H7 (cell line): ENCODE data around the gene FBXL4. TPM values are rescaled to one million over a fixed set of nuclear protein-coding genes. Genes with fewer than 3 reads are reported as not detected.

Experiments
- DNase-seq: peaks from one replicate; pipeline ENCODE4 v3.0.0; 2012
- H3K27me3 ChIP-seq: 2 replicates; pipeline ENCODE4 v1.6.0; 2011; ENCODE audit warnings: mild to moderate bottlenecking, low read length; ENCODE audit not compliant: control insufficient read depth, insufficient read depth
- H3K36me3 ChIP-seq: replicated peaks from 2 replicates; pipeline ENCODE4 v1.5.1; 2011; ENCODE audit warnings: low read length; ENCODE audit not compliant: control insufficient read depth, insufficient read depth
- H3K4me3 ChIP-seq: 2 replicates; pipeline ENCODE4 v1.5.1; 2011; ENCODE audit warnings: low read depth, mild to moderate bottlenecking, control low read depth, low read length, moderate library complexity; ENCODE audit not compliant: insufficient read depth
- total RNA-seq: library from RNA; depleted of rRNA; stranded (reverse); fragments of >200 nt; shearing (Covaris generic); gene quantifications from 2 replicates; pipeline ENCODE4 v1.2.3, GENCODE V29; 2014

The FBXL4 gene
- total RNA-seq, 1 experiment from 2014 or later = 11.1 TPM

GRCh38 chr6:98970469-98970868, 22.7 kb upstream of the FBXL4 start:
- Histone ChIP-seq H3K4me3 (no peak overlapping the region), H3K27me3 (no peaks in the 10 kb centered on the region), H3K36me3 (no peaks in the 10 kb centered on the region)
- DNase-seq = no peak

- Histone ChIP-seq H3K36me3 (no peaks in the 10 kb centered on the region), H3K4me3 (no peak overlapping the region), H3K27me3 (no peaks in the 10 kb centered on the region)
- DNase-seq = no peak
Observed at GRCh38 chr6:98967616-98968015, 19.9 kb upstream of the FBXL4 start.

- DNase-seq = no peak
- Histone ChIP-seq H3K4me3 (no peak overlapping the region), H3K27me3 (no peaks in the 10 kb centered on the region), H3K36me3 (no peaks in the 10 kb centered on the region)
Observed at GRCh38 chr6:98959631-98960030, 11.9 kb upstream of the FBXL4 start.

- Histone ChIP-seq H3K27me3 (no peaks in the 10 kb centered on the region), H3K36me3 (no peaks in the 10 kb centered on the region), H3K4me3 (no peak overlapping the region)
- no peak for DNase-seq
Observed at GRCh38 chr6:98958776-98959175, 11.0 kb upstream of the FBXL4 start.

GRCh38 chr6:98957450-98957849, 9.7 kb upstream of the FBXL4 start:
- no peak for DNase-seq
- H3K36me3 ChIP-seq = no peaks in the 10 kb centered on the region
- no peaks in the 10 kb centered on the region for H3K27me3 ChIP-seq
- H3K4me3 ChIP-seq = no peak overlapping the region

GRCh38 chr6:98949589-98949988, 1.8 kb upstream of the FBXL4 start:
- Histone ChIP-seq H3K27me3 (no peaks in the 10 kb centered on the region), H3K4me3 (no peak overlapping the region), H3K36me3 (no peaks in the 10 kb centered on the region)
- no peak for DNase-seq

GRCh38 chr6:98946879-98947410, 801 bp downstream of the FBXL4 start:
- Histone ChIP-seq H3K36me3 (no peaks in the 10 kb centered on the region), H3K4me3 (peak overlapping the region; percentile 78), H3K27me3 (no peaks in the 10 kb centered on the region)
- DNase-seq = no peak

GRCh38 chr6:98946266-98946878, 1.4 kb downstream of the FBXL4 start:
- no peak for DNase-seq

GRCh38 chr6:98945311-98946115, 2.2 kb downstream of the FBXL4 start:
- Histone ChIP-seq H3K4me3 (no peak overlapping the region), H3K27me3 (no peaks in the 10 kb centered on the region), H3K36me3 (no peaks in the 10 kb centered on the region)
- no peak for DNase-seq

More at GRCh38 chr6:98946266-98946878, 1.4 kb downstream of the FBXL4 start:
- Histone ChIP-seq H3K36me3 (no peaks in the 10 kb centered on the region), H3K27me3 (no peaks in the 10 kb centered on the region), H3K4me3 (no peak overlapping the region; the same call in 1 of the 2 replicates)

- DNase-seq = no peak
Observed at GRCh38 chr6:98944598-98945081, 3.1 kb downstream of the FBXL4 start.

GRCh38 chr6:98944168-98944567, 3.6 kb downstream of the FBXL4 start:
- H3K36me3 ChIP-seq = no peaks in the 10 kb centered on the region
- DNase-seq = no peak
- H3K4me3 ChIP-seq = no peak overlapping the region
- H3K27me3 ChIP-seq = no peaks in the 10 kb centered on the region

More at GRCh38 chr6:98944598-98945081, 3.1 kb downstream of the FBXL4 start:
- no peaks in the 10 kb centered on the region for H3K27me3 ChIP-seq
- H3K4me3 ChIP-seq = no peak overlapping the region
- H3K36me3 ChIP-seq = no peaks in the 10 kb centered on the region

- no peaks in the 10 kb centered on the region for H3K27me3 ChIP-seq
- H3K36me3 ChIP-seq = no peaks in the 10 kb centered on the region
- no peak for DNase-seq
- H3K4me3 ChIP-seq = no peak overlapping the region
Observed at GRCh38 chr6:98942263-98942803, 5.4 kb downstream of the FBXL4 start.

- Histone ChIP-seq H3K36me3 (no peaks in the 10 kb centered on the region), H3K4me3 (no peak overlapping the region), H3K27me3 (no peaks in the 10 kb centered on the region)
- no peak for DNase-seq
Observed at GRCh38 chr6:98941319-98941718, 6.4 kb downstream of the FBXL4 start.

GRCh38 chr6:98937351-98937750, 10.4 kb downstream of the FBXL4 start:
- DNase-seq = no peak
- H3K4me3 ChIP-seq = no peak overlapping the region
- no peaks in the 10 kb centered on the region for H3K36me3 ChIP-seq
- no peaks in the 10 kb centered on the region for H3K27me3 ChIP-seq

- Histone ChIP-seq H3K27me3 (no peaks in the 10 kb centered on the region), H3K4me3 (no peak overlapping the region), H3K36me3 (no peaks in the 10 kb centered on the region)
- no peak for DNase-seq
Observed at GRCh38 chr6:98932381-98932780, 15.4 kb downstream of the FBXL4 start.
